ENCODE data around the gene NGLY1.

NGLY1 gene

DNA sequence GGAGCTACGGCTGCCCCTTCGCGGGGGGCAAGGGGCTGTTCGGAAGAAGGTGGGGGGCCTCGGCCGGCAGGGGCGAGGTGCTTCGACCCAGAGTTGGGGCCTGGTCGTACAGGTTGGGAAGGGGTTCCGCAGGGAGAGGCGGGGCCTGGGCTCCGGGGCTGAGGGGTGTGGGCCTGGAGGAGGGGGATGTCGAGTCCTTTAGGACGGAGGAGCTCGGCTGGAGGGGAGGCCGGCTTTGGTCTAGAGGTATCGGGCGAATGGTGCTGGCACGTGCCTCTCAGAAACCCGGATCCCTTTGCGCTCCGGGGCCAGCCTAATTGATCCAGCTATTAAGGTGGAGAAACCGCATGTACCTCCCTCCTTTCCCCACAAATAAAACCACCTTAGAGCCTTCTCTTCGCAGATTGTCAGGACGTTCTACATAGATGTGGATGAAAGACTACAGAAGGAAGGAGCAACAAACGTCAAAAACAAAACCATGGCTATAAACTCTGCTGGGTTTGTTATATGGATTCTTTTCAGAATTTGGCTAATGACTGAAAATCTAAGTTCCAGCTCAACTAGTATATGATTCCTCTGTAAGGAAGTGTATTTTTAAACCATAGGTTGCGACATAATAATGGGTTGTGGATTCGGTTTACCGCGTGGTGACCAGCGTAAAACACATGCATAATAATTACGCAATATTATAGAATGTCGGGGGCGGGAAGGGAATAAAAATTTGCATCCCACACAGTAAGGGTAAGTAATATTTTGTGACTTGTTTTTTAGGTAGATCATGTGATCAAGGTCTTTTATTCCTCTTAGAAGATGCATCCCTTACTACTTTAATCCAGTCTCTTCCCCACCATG lies 644 bp upstream of the NGLY1 start:
- DNase-seq = peak; percentile 26

DNA sequence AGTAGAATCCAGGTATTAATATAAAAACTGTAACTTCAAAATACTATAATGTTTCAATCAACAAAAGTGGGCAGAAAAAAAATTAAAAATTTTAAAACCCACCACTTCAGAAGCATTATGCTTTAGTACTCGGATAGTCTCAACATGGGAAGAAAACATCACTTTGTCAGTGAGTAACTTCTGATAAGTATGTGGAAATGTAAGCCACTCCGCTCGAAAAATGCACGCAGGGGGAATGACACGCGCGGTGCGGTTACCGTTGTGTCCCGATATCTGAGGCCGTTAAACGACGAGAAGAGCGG lies 656 bp downstream of the NGLY1 start:
- DNase-seq = no peak

DNA sequence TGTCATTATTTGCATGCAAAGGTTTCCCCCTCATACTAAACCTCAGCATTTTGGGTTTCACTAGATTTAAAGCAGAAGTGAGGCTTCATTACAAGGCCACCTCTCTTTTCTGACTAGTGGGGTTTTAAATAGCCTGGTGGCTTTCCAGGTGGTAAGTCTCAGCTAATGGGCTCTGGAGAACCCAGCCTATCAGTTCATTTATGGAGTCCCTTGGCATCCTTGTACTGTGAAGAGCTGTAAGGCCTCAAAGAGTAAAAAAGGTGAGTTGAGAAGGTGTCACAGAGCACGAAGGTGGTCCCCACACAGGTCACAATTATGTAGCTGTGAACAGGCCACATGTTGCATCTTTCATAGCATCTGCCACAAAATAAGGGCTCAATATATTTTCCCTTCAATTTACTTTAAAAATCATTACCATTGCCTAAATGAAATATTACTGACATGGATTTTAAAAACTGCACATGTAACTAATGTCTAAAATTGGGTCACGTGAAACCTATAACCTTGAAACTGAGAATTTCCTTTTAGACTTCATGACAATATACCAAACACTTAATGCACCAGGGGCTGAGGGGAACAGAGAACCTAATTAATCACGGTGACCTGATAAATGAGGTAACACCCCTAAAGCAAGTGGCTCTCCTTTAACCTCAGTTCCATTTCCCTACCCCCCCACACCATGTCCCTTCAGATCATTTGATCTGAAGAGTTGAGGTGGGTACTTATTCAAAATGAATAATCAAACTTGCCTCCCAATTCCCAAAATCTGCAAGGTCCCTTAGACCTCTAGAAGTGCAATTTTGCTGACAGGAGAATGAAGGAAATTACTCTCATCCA lies 1.3 kb downstream of the NGLY1 start:
- DNase-seq = no peak

DNA sequence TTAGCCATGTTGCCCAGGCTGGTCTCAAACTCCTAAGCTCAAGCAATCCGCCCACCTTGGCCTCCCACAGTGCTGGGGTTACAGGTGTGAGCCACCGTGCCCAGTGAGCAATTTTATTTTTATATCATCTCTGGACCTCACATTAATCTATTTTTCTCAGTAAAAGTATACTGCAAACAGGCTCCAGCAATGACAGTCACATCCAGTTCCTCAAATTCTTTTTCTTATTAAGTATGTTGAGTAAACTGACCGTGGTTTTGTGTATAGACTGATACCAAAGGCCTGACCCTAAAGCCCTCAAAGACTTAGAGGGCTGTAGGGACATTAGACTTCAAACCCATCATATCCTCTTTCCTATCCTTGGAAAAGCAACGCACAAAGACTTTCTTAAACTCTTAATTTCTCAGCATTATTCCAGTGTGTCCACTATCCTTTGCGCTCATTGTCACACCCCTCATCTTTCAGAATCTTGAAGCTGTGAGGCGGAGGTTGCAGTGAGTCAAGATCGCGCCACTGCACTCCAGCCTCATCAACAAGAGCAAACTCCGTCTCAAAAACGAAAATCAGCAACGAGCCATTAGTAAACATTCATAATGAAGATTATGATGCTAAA lies 2.0 kb downstream of the NGLY1 start:
- DNase-seq = no peak

DNA sequence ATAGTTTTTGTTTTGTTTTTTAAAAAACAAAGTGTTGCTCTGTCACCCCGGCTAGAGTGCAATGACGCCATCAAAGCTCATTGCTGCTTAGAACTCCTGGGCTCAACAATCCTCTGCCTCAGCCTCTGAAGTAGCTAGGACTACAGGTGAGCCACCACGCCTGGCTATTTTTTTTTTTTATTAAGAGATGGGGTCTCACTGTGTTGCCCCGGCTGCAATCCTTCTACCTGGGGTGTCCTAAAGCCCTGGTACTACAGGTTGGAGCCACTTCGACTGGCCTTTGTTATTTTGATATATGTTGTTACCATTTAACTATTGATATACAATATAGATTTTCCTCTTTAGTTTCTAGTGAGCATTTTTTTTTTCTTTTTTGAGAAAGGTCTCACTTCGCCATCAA lies 2.6 kb downstream of the NGLY1 start:
- no peak for DNase-seq

DNA sequence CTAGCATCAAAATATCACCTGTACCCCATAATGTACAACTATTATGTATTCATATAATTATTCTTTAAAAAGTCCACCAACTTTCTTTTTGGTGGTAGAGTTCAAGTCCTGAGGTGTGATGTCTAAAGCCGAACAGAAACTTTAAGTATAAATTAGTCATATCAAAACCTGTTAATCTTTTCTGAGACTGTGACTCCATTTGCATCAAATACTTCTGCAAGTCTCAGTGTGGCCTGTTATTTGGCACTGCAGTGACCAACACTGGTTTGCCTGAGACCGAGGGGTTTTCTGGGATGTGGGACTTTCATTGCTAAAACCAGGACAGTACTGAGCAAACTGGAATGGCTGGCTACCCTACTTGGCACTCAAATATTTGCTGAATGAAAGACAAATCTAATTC lies 7.3 kb downstream of the NGLY1 start:
- no peak for DNase-seq

DNA sequence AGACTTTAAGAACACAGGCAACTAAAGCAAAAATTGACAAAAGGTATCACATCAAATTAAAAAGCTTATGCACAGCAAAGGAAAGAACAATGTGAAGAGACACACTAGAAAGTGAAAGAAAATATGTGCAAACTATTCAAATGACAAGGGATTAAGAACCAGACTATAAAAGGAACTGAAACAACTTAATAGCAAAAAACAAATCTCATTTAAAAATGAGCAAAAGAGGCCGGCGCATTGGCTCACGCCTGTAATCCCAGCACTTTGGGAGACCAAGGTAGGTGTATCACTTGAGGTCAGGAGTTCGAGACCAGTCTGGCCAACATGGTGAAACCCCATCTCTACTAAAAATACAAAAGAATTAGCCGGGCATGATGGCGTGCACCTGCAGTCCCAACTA lies 14.4 kb downstream of the NGLY1 start:
- no peak for DNase-seq

DNA sequence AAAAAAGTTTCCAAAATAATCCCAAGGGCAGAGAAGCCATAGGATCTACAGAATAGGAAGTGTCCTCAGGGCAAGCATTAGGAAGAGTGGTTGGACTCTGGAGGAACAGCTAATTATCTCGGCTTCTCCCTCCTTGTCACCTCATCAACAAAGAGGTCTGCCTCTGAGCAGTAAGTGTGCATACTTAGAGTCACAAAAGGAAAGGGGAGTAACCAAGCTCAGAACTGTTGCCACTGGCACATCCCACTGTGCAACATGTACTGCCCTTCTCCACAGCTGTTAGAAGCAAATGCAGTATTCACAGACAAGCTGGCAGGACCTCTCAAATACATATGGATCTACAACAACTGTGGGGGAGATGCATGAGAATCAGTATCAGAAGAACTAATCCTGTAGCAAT lies 31.5 kb downstream of the NGLY1 start:
- DNase-seq = no peak

DNA sequence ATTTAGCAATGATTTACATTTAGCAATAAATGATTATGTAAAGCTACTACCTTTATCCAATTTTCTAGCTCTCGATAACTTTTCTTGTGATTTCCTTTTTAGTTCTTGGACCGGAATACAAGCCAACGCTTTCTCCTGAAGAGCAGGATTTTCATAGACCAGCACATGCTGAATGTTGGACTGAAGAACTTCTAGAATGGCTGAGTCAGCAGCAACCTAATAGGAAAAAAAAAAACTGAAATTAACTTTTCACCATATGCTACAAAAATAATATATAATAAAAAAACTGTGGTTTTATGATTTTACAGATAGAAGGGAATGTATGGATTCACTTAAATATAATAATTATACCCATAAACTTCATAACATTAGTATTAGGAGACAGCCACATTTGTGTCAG lies 32.2 kb downstream of the NGLY1 start:
- no peak for DNase-seq

DNA sequence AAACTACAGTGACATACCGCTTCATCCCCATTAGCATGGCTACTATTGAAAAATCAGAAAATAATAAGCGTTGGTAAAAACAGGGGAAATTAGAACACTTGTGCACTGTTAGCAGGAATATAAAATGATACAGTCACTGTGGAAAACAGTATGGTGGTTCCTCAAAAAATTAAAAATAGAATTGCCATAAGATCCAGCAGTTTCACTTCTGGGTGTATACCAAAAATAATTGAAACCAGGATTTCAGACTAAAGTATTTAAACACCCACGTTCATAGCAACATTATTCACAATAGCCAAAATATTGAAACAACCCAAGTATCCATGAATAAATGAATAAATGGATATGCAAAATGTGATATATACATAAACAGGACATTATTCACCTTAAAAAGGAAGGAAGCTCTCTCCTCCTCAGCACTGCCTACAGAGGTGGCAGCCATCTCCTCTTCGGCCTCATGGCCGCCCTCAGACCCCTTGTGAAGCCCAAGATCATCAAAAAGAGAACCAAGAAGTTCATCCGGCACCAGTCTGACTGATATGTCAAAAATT lies 34.1 kb downstream of the NGLY1 start:
- DNase-seq = no peak

DNA sequence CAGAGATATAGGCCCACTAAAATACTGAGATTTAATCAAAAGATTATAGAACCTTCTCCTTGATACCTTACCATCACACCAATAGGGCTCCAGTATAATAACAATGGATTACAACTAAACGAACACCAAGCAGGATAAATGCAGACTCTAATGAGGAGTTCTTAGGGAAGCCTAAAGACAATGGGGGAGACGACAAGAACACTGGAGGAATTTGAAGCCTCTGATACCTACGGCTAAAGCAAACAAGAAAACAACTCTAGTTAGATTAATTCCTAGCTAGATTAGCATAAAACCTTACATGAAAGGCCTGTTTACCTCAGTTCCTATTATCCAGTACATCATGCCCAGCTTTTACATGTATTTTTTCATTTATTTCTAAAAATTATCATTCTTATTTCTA lies 35.1 kb downstream of the NGLY1 start:
- no peak for DNase-seq

DNA sequence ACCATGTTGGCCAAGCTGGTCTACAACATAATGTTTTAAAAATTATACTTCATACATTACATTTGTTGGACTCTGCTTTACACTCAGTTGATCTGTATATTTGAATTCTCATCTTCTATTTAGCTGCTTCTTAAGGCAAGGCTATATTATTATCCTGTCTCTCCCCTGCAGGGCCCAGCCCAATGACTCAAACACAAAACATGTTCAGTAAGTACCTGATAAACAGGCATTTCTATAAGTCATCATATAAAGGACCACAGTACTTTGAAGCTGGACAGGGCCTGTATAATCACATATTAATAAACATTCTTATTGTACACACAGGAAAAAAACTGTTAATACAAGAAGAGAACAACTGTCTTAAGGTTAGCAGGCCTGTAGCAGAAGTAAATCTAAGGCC lies 36.2 kb downstream of the NGLY1 start:
- DNase-seq = no peak

DNA sequence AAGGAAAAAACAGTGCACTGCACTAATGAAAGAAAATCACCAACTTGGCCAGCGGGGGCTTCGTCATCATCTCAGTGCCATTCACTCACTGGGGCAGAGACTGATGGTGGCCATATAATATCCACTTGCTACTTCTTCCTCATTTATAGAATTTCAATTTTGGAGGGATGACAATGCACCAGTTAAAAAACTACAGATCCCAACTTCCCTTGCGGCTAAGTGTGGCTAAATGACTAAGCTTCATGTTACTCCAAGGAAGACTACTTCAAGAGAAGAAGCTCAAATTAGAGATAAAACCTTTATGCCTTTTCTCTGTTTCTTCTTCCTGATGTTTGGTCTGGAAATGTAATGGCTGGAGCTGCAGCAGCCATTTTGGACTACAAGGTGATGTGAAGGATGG lies 38.8 kb downstream of the NGLY1 start:
- no peak for DNase-seq

DNA sequence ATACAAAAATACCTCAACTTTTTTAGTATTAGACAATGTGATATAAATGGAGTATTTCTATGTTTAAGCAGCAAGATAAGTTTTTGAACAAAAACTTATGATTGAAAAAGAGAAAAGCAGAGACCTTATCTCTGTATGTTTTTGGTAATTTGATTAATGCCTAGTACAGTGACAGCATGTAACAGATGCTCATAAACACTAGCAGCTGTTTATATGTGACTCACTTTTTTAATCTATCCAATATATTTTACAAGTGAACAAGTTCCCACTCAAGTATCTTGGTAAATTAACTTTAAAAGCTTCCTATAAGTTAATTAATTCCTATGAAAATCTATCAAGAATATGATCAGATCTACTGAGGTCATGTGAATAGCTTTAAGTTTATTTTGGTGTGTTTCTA lies 55.1 kb downstream of the NGLY1 start:
- no peak for DNase-seq

DNA sequence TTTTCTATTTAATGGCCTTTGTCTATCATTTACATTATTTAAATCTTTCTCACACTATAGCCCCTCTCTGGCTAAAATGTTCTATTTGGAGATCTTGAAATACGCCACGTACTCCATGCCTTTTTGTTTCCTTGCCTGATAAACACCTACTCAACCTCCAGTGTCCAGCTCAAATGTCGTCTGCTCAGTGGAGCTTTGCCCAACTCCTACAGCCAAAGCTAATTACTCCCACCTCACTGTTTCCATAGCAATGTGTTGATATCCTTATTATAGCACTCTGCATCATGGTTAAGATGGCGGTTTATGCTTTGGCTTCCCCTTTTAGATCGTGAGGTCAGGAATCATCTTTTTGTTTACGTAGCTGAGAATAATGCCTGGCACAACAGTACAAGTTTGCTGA lies 55.9 kb downstream of the NGLY1 start:
- no peak for DNase-seq

DNA sequence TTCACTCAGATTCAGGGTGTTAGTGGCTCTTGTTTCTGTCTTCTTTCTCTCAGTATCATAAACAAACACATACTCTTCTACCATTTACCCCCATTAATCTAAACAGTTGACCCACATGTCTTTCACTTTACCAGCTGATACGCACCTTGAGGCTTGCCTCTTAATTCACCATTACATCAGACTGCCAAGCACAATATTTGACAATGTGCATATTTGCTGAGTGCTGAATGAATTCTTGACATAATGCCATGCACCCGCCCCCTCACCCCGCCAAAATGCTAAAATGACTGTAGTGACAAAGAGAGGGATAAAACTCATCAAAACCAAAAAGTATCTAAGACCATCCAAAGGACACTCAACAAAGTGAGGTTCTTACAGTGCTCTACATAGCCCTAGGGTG lies 57.4 kb downstream of the NGLY1 start:
- no peak for DNase-seq

DNA sequence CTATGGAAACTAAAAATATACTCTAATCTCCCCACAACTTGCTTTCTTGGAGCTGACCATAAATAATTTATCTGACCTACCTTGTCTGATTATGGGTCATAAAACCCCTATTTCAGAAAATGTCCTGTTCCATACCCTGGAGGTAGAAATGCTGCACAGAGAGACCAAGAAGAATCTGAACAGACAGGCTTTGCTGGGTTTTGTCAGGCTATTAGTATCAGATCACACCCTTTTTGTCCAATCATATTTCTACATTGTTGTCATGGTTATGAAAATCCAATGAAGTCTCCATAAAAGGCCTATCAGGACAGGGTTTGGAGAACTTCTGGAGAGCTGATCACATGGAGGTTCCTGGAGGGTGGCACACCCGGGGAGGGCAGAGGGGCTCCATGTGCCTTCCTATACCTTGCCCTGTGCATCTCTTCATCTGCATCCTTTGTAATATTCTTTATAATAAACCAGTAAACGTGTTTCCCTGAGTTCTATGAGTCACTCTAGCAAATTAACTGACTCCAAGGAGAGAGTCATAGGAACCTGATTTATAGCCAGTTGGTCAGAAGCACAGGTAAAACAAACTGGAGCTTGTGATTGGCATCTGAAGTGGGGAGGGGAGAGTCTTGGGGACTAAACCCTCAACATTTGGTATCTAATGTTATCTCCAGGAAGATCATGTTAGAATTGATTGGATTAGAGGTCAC lies 58.1 kb downstream of the NGLY1 start:
- no peak for DNase-seq

DNA sequence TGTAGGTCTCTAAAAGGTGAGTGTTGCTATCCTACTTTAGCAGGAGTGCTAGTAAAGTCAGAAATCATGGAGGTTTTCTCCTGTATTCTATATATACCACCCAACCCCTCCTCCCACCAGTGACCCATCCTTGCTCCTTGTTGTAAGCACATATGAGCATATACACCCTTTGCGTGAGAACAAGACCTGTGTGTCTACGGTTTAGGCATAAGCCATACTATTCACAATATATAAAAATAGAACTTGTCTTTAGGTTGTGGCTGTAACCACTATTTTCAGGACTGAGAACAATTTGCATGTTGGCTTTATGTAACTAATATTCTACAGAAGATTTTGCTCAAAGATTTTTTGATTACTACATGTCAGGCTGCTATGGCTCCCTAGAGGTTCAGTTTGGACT lies 59.4 kb downstream of the NGLY1 start:
- DNase-seq = no peak

DNA sequence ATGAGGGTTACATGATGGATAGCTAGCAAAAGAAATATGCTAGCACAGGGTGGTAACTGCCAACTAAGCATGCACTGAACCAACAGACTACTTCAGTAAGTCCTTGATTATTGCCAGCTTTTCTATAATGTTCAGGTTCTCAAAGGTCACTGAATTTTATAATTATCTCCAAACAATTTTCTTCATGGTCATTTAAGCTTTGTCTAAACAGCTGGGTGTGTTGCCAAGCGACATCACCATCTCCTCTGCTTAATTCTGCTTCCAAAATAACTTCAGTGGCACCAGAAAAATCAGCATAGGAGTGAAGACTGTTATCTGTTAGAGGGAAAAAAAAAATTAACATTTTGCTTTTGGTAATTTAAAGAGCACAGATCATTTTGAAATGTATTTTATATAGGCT lies 63.9 kb downstream of the NGLY1 start:
- DNase-seq = no peak

DNA sequence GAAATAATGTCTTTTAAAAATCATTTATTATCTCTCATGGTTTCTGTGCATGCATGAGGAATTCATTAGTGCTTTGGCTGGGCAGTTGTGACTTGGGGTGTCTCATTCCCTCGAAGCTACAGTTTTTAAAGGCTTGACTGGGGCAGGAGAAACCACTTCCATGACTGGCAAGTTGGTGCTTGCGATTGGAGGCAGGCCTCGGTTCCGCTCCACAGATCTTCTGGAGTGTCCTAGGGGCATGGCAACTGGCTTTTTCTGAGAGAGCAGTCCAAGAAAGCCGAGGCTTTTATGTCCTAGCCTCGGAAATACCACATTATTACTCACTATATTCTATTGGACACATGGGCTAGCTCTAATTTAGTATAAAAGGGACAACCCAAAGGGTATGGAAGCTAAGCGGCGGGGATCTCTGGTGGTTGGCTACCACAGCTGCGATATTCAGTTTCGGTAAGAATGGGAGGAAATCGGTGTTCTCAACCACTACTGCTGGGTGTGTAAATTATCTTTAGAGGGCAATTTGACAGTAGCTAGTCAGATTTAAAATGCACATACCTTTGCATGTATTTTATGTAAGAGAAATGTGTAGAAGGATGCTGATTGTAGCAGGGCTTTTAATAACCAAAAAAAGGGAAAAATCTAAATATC lies 69.8 kb downstream of the NGLY1 start:
- DNase-seq = no peak

DNA sequence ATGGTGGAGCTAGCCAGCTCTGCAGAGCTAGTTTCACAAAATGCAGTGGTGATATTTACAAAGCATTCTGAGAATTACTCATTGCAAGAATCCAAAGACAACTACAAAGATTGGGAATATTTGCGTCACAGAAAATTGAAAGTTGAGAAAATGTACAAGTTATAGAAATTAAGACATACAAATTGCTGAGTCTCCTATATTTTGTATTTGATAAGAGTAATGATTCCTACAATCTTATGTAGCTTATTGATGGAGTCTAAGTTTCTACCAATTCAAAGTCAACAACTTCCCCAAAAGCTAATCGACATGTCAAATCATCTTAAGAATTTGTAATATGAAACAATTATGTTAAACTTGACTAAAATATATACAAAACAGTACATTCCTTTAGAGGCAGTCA lies 72.2 kb downstream of the NGLY1 start:
- no peak for DNase-seq

DNA sequence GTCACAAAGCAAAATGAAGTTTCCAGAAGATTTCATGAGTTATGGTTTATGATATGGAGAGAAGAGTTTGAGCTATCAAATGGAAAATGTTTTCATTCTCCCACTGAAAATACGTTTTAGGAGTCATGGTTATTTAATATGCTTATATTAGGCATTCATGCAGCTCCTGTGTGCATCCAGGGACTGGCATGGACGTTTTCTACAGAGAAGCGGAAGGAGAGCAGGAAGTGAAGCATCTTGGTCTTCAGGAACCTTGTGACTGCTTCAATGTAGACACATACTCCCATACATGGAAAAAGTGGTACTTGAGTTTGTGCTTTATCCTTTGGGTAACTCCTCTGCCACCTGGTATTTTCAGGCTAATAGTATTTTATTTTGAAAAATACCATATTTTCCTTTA lies 75.2 kb downstream of the NGLY1 start:
- no peak for DNase-seq

All from fibroblast of skin of right quadriceps (primary cell).